DND-41 (cell line): ENCODE data around the gene ALDH3A1.

ENCODE experiments used
- ATAC-seq: fragments of 200-7000 bp; cut with Tn5 transposase; 3 replicates; pipeline ENCODE4 v1.9.1; 2021; ENCODE audit warnings: low read depth; ENCODE audit not compliant: insufficient read depth
- DNase-seq: peaks from one replicate; pipeline ENCODE4 v3.0.0-alpha.2; 2020
- H2AFZ ChIP-seq: 2 replicates; pipeline ENCODE4 v1.6.0; 2012; ENCODE audit warnings: low read depth, low read length
- H3K27ac ChIP-seq: 2 replicates; pipeline ENCODE4 v1.5.1; 2012; ENCODE audit warnings: low read length, inconsistent platforms
- H3K27me3 ChIP-seq: fragments of 200-600 bp; sonication (generic); 2 replicates; pipeline ENCODE4 v1.6.0; 2012; ENCODE audit warnings: low read length, mild to moderate bottlenecking, inconsistent platforms; ENCODE audit not compliant: insufficient read depth, poor library complexity
- H3K36me3 ChIP-seq: 2 replicates; pipeline ENCODE4 v1.5.1; 2012; ENCODE audit warnings: low read length, inconsistent platforms; ENCODE audit not compliant: insufficient read depth
- H3K4me1 ChIP-seq: 2 replicates; pipeline ENCODE4 v1.5.1; 2012; ENCODE audit warnings: mild to moderate bottlenecking, low read length; ENCODE audit not compliant: insufficient read depth
- H3K4me2 ChIP-seq: 2 replicates; pipeline ENCODE4 v1.6.0; 2012; ENCODE audit warnings: mild to moderate bottlenecking, moderate library complexity, low read length, inconsistent platforms; ENCODE audit not compliant: insufficient read depth
- H3K4me3 ChIP-seq, 2 experiments: fragments of 200-600 bp in 1 of 2; shearing (Covaris generic) in 1 of 2; 2 replicates each; pipeline ENCODE4 v1.5.1; 2012 to 2016; ENCODE audit warnings: inconsistent platforms in 2 of 2, low read length in 2 of 2, mild to moderate bottlenecking in 2 of 2, low read depth in 1 of 2, moderate library complexity in 1 of 2
- H3K79me2 ChIP-seq: 2 replicates; pipeline ENCODE4 v1.6.0; 2012; ENCODE audit warnings: low read length, inconsistent platforms; ENCODE audit not compliant: insufficient read depth
- H3K9ac ChIP-seq: 2 replicates; pipeline ENCODE4 v1.6.0; 2012; ENCODE audit warnings: low read depth, mild to moderate bottlenecking, inconsistent platforms, low read length, moderate library complexity
- H3K9me3 ChIP-seq: 2 replicates; pipeline ENCODE4 v1.5.1; 2012; ENCODE audit warnings: low read length, moderate library complexity, mild to moderate bottlenecking, inconsistent platforms; ENCODE audit not compliant: insufficient read depth, severe bottlenecking
- H4K20me1 ChIP-seq: 2 replicates; pipeline ENCODE4 v1.6.0; 2012; ENCODE audit warnings: low read length; ENCODE audit not compliant: insufficient read depth
- CTCF ChIP-seq: IDR thresholded peaks from 2 replicates; pipeline ENCODE4 v1.5.1; 2012; ENCODE audit warnings: borderline replicate concordance, low read length, moderate library complexity, mild to moderate bottlenecking; ENCODE audit not compliant: poor library complexity, severe bottlenecking; ENCODE audit errors: extremely low read depth
- EZH2 ChIP-seq: IDR thresholded peaks from 3 replicates; pipeline ENCODE4 v1.6.1; 2012; ENCODE audit warnings: borderline replicate concordance, low read depth, mild to moderate bottlenecking, moderate library complexity, low read length, inconsistent platforms; ENCODE audit not compliant: severe bottlenecking

Gene ALDH3A1

GRCh38 chr17:19756546-19756945 is 8.4 kb upstream of the ALDH3A1 start:
- no peaks in the 10 kb centered on the region for H3K36me3 ChIP-seq
- H3K27me3 ChIP-seq = peaks cover 11% of the 10 kb centered on the region
- H3K9me3 ChIP-seq = no peaks in the 10 kb centered on the region
- H3K4me1 ChIP-seq = no peaks in the 10 kb centered on the region
- H3K4me2 ChIP-seq = no peak overlapping the region
- TF ChIP-seq EZH2 = no peak
- no peak for TF ChIP-seq CTCF
- no peak overlapping the region for H2AFZ ChIP-seq
- H3K4me3 ChIP-seq = no peak overlapping the region
- no peak overlapping the region for H3K9ac ChIP-seq
- DNase-seq (no peak), ATAC-seq (no peak)
- no peaks in the 10 kb centered on the region for H4K20me1 ChIP-seq
- no peaks in the 10 kb centered on the region for H3K79me2 ChIP-seq
- H3K27ac ChIP-seq = no peak overlapping the region

GRCh38 chr17:19755821-19756510 is 7.9 kb upstream of the ALDH3A1 start:
- H3K4me3 ChIP-seq = no peak overlapping the region
- H3K79me2 ChIP-seq = no peaks in the 10 kb centered on the region
- H3K4me2 ChIP-seq = no peak overlapping the region
- no peaks in the 10 kb centered on the region for H3K4me1 ChIP-seq
- no peaks in the 10 kb centered on the region for H3K9me3 ChIP-seq
- no peak for DNase-seq
- no peak overlapping the region for H2AFZ ChIP-seq
- TF ChIP-seq EZH2 (no peak), CTCF (no peak)
- no peak for ATAC-seq
- peaks cover 12% of the 10 kb centered on the region for H3K27me3 ChIP-seq
- no peak overlapping the region for H3K27ac ChIP-seq
- H4K20me1 ChIP-seq = peaks cover 3% of the 10 kb centered on the region; the same call in 1 of the 2 replicates
- no peak overlapping the region for H3K9ac ChIP-seq
- no peaks in the 10 kb centered on the region for H3K36me3 ChIP-seq

GRCh38 chr17:19755392-19755791 is 7.3 kb upstream of the ALDH3A1 start:
- TF ChIP-seq CTCF = no peak
- TF ChIP-seq EZH2 = no peak
- no peak for ATAC-seq
- no peak overlapping the region for H3K9ac ChIP-seq

More at GRCh38 chr17:19755392-19755791, 7.3 kb upstream of the ALDH3A1 start:
- no peak for DNase-seq
- Histone ChIP-seq H3K4me1 (no peaks in the 10 kb centered on the region), H3K27me3 (peaks cover 15% of the 10 kb centered on the region), H3K79me2 (no peaks in the 10 kb centered on the region), H2AFZ (no peak overlapping the region), H4K20me1 (peaks cover 6% of the 10 kb centered on the region; the same call in 1 of the 2 replicates), H3K36me3 (no peaks in the 10 kb centered on the region), H3K4me2 (no peak overlapping the region), H3K4me3 (no peak overlapping the region), H3K9me3 (no peaks in the 10 kb centered on the region), H3K27ac (no peak overlapping the region)
